Stomach (tissue), 9 donors: Measurements from ENCODE around the gene FRAT1. TPM values are rescaled to one million over a fixed set of nuclear protein-coding genes. Genes with fewer than 3 reads are reported as not detected.

Experiments
- DNase-seq, 2 donors: peaks; one replicate each; pipeline versions ENCODE4 v3.0.0 to v3.0.0-alpha.2; 2013 to 2019
- H3K27ac ChIP-seq, 5 donors: fragments of 200-600 bp in 4 of 5; sonication (generic) in 4 of 5; one replicate each; pipeline ENCODE4 v1.5.1; 2013 to 2019; ENCODE audit warnings: mild to moderate bottlenecking in 1 of 5, moderate library complexity in 1 of 5
- H3K27me3 ChIP-seq, 3 donors: fragments of 200-600 bp; sonication (generic); one replicate each; pipeline ENCODE4 v1.5.1; 2017 to 2019; ENCODE audit warnings: mixed run types in 1 of 3
- H3K36me3 ChIP-seq, 4 donors: fragments of 200-600 bp; sonication (generic); 1 replicate in 3 of 4; 2 replicates in 1 of 4; pipeline ENCODE4 v1.5.1; 2016 to 2019
- H3K4me1 ChIP-seq, 4 donors: fragments of 200-600 bp; sonication (generic); one replicate each; pipeline ENCODE4 v1.5.1; 2016 to 2019
- H3K4me3 ChIP-seq, 4 donors: fragments of 200-600 bp; sonication (generic) in 3 of 4; one replicate each; pipeline ENCODE4 v1.5.1; 2016 to 2019; ENCODE audit warnings: mild to moderate bottlenecking in 1 of 4
- H3K9me3 ChIP-seq, 4 donors: fragments of 200-600 bp; sonication (generic); one replicate each; pipeline ENCODE4 v1.5.1; 2016 to 2019
- EP300 ChIP-seq: sonication (generic); formaldehyde crosslinking; IDR thresholded peaks from one replicate; pipeline ENCODE4 v1.6.1; 2017; ENCODE audit warnings: antibody characterized with exemption
- POLR2A ChIP-seq, 4 donors: fragments of 450-650 bp; IDR thresholded peaks; one replicate each; pipeline ENCODE4 v1.6.1; 2016; ENCODE audit warnings: antibody characterized with exemption in 4 of 4, control low read depth in 2 of 4, mild to moderate bottlenecking in 1 of 4, moderate library complexity in 1 of 4
- POLR2AphosphoS5 ChIP-seq, 3 donors: sonication (generic); formaldehyde crosslinking; IDR thresholded peaks; one replicate each; pipeline ENCODE4 v1.6.1; 2016; ENCODE audit warnings: antibody characterized with exemption in 3 of 3
- WGBS, 5 donors: extraction: QIAGEN DNeasy Blood & Tissue Kit in 3 of 5; methylation state at CpG; one replicate each; pipeline versions ENCODE4 v1.1.5 to v1.1.7; 2013 to 2018; 5-methylcytosine and 5-hydroxymethylcytosine counted together
- intact Hi-C: fragments of 100-400 bp; cut with DNase I; formaldehyde crosslinking; loops from one replicate; pipeline ENCODE4 v1.15.1; 2023; ENCODE audit warnings: low total_unique reads
- polyA plus RNA-seq, 3 donors: library from polyadenylated mRNA; stranded (reverse); fragments of 200-250 nt; gene quantifications; one replicate each; pipeline ENCODE4 v1.2.3, GENCODE V29; 2013
- total RNA-seq, 5 donors: library from RNA; depleted of rRNA; stranded (reverse); fragments of >200 nt; gene quantifications; one replicate each; pipeline versions ENCODE4 v1.1.0 to v1.2.3, GENCODE V29; 2014 to 2016
- TF ChIP-seq, protein P1 (sequence below), 7 experiments: fragments of 450-650 bp in 4 of 7; fragments of 200-600 bp in 3 of 7; sonication (generic) in 3 of 7; IDR thresholded peaks; one replicate each; pipeline ENCODE4 v1.5.1; 2016 to 2019; ENCODE audit warnings: antibody characterized with exemption in 7 of 7, control low read depth in 2 of 7, mild to moderate bottlenecking in 1 of 7
- donor health status: healthy with polysubstance abuse.
- donor health status: Bipolar disorder and iron deficiency.
- donor health status: healthy.

FRAT1 gene
- total and polyA plus RNA-seq, 8 donors: 1.8 to 26.4 (median 3.7) TPM; not detected in 1

- Histone ChIP-seq H3K4me3 (peak overlapping the region; percentile 65 to 96 (median 86)), H3K36me3 (peaks cover 0 to 15% (median 14%) of the 10 kb centered on the region in 4 donors), H3K27ac (peak overlapping the region; percentile 89 to 99 (median 98)), H3K27me3 (no peaks in the 10 kb centered on the region), H3K9me3 (no peaks in the 10 kb centered on the region), H3K4me1 (peaks cover 0 to 20% (median 9%) of the 10 kb centered on the region in 4 donors)
- WGBS, 5 donors: 45 to 55% (median 52%) methylated on average over 25 of the region's 25 CpGs
- TF ChIP-seq, protein P1, sequence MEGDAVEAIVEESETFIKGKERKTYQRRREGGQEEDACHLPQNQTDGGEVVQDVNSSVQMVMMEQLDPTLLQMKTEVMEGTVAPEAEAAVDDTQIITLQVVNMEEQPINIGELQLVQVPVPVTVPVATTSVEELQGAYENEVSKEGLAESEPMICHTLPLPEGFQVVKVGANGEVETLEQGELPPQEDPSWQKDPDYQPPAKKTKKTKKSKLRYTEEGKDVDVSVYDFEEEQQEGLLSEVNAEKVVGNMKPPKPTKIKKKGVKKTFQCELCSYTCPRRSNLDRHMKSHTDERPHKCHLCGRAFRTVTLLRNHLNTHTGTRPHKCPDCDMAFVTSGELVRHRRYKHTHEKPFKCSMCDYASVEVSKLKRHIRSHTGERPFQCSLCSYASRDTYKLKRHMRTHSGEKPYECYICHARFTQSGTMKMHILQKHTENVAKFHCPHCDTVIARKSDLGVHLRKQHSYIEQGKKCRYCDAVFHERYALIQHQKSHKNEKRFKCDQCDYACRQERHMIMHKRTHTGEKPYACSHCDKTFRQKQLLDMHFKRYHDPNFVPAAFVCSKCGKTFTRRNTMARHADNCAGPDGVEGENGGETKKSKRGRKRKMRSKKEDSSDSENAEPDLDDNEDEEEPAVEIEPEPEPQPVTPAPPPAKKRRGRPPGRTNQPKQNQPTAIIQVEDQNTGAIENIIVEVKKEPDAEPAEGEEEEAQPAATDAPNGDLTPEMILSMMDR (IDR thresholded peaks at IDR 0.05): no peak
- DNase-seq: no peak
- intact Hi-C loops: no loop called here
These were observed 27.5 kb upstream of the FRAT1 start for GRCh38 chr10:97291357-97292096.

GRCh38 chr10:97292097-97292861 is 26.8 kb upstream of the FRAT1 start, which contains the start of gene ARHGAP19:
ARHGAP19 (minus strand) TSS chr10:97292637; CDS start chr10:97292627, 10 bp downstream.
- Histone ChIP-seq H3K27ac (peak within 1 kb of the TSS; percentile 89 to 99 (median 98)), H3K4me1 (peaks cover 0 to 20% (median 9%) of the 10 kb centered on the region in 4 donors), H3K9me3 (no peaks in the 10 kb centered on the region), H3K27me3 (no peaks in the 10 kb centered on the region), H3K4me3 (peak within 1 kb of the TSS; percentile 65 to 96 (median 86)), H3K36me3 (peaks cover 0 to 10% (median 7%) of the 10 kb centered on the region in 4 donors)
- intact Hi-C loops: no loop called here
- 0 to 1% (median 0%) methylated on average over 34 to 55 of the region's 55 CpGs for WGBS, 5 donors
- TF ChIP-seq POLR2A (IDR thresholded peaks at IDR 0.05) (peak in 1 of 4 donors; percentile 70), EP300 (peak; percentile 9), POLR2AphosphoS5 (IDR thresholded peaks at IDR 0.05) (peak in 2 of 3 donors; percentile 40 to 75)
- TF ChIP-seq, protein P1 (IDR thresholded peaks at IDR 0.05): no peak
- peak; percentile 95 to 99 for DNase-seq

DNA sequence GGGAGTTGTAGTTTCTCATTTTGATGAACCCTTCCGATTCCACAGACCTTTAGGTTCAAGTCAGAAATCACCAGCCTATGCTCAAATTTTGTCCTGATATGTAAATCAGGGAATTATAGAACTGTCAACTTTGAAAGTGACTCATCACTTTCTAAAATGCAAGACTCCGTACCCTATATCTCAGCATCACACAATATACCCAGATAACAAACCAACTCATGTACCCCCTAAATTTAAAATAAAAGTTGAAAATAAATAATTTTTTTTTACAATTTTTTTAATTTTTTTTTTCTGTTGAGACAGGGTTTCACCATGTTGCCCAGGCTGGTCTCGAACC is 26.2 kb upstream of the FRAT1 start:
- peak overlapping the region in 1 of 4 donors; percentile 83 for H3K4me3 ChIP-seq
- no peaks in the 10 kb centered on the region for H3K27me3 ChIP-seq
- intact Hi-C loops: no loop called here
- H3K36me3 ChIP-seq: peaks cover 0 to 4% (median 2%) of the 10 kb centered on the region in 4 donors
- peak overlapping the region in 2 of 5 donors; percentile 98 to 99 for H3K27ac ChIP-seq
- H3K9me3 ChIP-seq: no peaks in the 10 kb centered on the region
- WGBS, 5 donors: 52 to 57% (median 56%) methylated on average over 3 of the region's 3 CpGs
- peaks cover 0 to 26% (median 11%) of the 10 kb centered on the region in 4 donors for H3K4me1 ChIP-seq
- no peak for DNase-seq
- no peak for TF ChIP-seq POLR2AphosphoS5 (IDR thresholded peaks at IDR 0.05)
- no peak for TF ChIP-seq EP300
- TF ChIP-seq, protein P1 (IDR thresholded peaks at IDR 0.05): no peak
- TF ChIP-seq POLR2A (IDR thresholded peaks at IDR 0.05): no peak

DNA sequence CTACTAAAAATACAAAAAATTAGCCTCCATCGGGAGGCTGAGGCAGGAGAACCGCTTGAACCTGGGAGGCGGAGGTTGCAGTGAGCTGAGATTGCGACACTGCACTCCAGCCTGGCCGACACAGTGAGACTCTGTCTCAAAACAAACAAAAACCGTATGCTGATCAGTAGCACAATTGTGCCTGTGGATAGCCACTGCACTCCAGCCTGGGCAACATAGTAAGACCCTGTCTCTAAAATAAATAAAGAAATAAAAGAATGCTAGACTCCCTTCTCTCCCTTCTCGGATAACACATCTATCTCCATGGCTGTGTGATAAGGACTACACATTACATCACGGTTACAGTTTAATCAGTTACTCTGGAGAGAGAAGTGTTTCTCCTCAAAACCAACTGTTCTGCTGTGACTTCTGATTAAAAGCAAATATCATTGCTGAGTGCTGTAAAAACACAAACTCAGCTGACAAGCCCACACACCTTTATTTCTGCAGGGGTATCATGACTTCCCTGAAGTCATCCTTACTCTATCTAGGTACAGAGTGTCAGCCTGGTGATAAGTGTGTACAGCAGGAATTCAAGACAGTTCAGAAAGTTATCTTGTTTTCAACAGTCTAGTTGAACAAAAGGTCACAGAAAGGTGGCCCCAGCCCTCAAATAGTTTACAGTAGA is 21.4 kb upstream of the FRAT1 start:
- DNase-seq: peak in 1 of 2 donors; percentile 36
- Histone ChIP-seq H3K27me3 (no peaks in the 10 kb centered on the region), H3K9me3 (no peaks in the 10 kb centered on the region), H3K27ac (no peak overlapping the region), H3K4me1 (peaks cover 0 to 16% (median 3%) of the 10 kb centered on the region in 4 donors), H3K4me3 (no peak overlapping the region), H3K36me3 (no peaks in the 10 kb centered on the region)
- WGBS, 5 donors: 48 to 73% (median 54%) methylated on average over 8 of the region's 8 CpGs
- TF ChIP-seq EP300 (no peak), POLR2A (IDR thresholded peaks at IDR 0.05) (no peak), POLR2AphosphoS5 (IDR thresholded peaks at IDR 0.05) (no peak)
- TF ChIP-seq, protein P1 (IDR thresholded peaks at IDR 0.05): no peak
- intact Hi-C loops: no loop called here
